NCI-H526 treated with DMSO at 0.1 percent for 48 hours (cell line): ENCODE data around the gene PRMT5.

Source experiments
- DNase-seq: peaks from one replicate; lab custom pipeline; 2025; lab: John Stamatoyannopoulos, UW

PRMT5 gene

GRCh38 chr14:22875748-22876319 lies 53.3 kb downstream of the PRMT5 start:
- DNase-seq, result no peak

GRCh38 chr14:22875003-22875747 lies 54.0 kb downstream of the PRMT5 start:
- DNase-seq, result no peak

- DNase-seq, result no peak
Measured at GRCh38 chr14:22872833-22873520, 56.2 kb downstream of the PRMT5 start.

GRCh38 chr14:22872033-22872832 lies 56.9 kb downstream of the PRMT5 start:
- DNase-seq, result peak; percentile 63

- DNase-seq, result peak; percentile 95
Measured at GRCh38 chr14:22871224-22872032, 57.7 kb downstream of the PRMT5 start, which contains the start of gene LRP10. LRP10 (plus strand) TSS chr14:22871740; CDS start chr14:22872304, 564 bp downstream.

GRCh38 chr14:22870811-22871223 lies 58.4 kb downstream of the PRMT5 start:
- DNase-seq, result no peak
